ENCODE measurements around the gene CRYGN.

Gene CRYGN

DNA sequence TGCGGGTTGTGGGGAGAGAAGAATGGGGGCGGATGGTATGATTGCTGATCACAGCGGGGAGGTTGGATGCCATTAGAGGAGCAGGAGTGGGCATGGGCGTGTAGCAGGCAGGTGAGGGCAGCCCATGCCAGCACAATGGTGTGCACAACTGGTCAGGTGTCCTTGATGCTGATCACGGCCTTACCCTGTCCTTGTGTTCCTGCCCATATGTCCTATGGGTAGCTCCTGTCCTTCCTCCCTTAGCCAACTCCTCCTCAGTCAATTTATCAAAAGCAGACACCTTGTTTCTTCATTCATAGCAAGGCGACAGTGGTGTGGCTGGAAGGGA is 60.8 kb downstream of the CRYGN start:
- DNase-seq (ENCODE audit: low read depth) = no peak
